ENCODE results near the gene GCC2. TPM values are rescaled to one million over a fixed set of nuclear protein-coding genes. Genes with fewer than 3 reads are reported as not detected.

GCC2 gene
- total and polyA plus RNA-seq, 2 experiments from 2014 or later: 43.4 to 172 TPM

DNA sequence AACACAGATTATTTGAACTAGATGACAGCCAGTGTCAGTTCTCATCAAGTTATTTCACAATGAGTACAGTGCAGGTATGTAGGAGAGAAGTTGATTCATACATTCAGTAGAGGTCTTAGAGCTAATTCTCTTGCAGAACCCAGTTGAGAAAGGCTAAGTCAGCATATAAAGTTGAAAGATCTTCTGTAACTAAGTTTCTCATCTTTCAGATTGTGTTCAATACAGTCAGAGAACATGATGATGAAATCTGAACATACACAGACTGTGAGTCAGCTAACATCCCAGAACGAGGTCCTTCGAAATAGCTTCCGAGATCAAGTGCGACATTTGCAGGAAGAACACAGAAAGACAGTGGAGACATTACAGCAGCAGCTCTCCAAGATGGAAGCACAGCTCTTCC lies 43.4 kb downstream of the GCC2 start:
- DNase-seq (ENCODE audit: low spot score): no peak
- Histone ChIP-seq H4K20me1 (replicated peaks; ENCODE audit: insufficient read depth) (no peaks in the 10 kb centered on the region; the same call in 1 of the 2 replicates), H3K79me2 (replicated peaks; ENCODE audit: insufficient read depth) (no peaks in the 10 kb centered on the region), H3K9me2 (ENCODE audit: insufficient read depth) (no peaks in the 10 kb centered on the region), H3K4me1 (ENCODE audit: insufficient read depth) (no peaks in the 10 kb centered on the region), H2AFZ (no peak overlapping the region), H3K4me2 (no peak overlapping the region), H3K27me3 (ENCODE audit: insufficient read depth) (no peaks in the 10 kb centered on the region), H3K36me3 (ENCODE audit: insufficient read depth) (peaks cover 20% of the 10 kb centered on the region), H3F3A (replicated peaks; ENCODE audit: low read depth) (no peaks in the 10 kb centered on the region), H3K4me3 (no peak overlapping the region), H3K27ac (ENCODE audit: low read depth) (no peak overlapping the region)
- Mint-ChIP-seq H3K36me3 (ENCODE audit: low read depth) (peaks cover 42% of the 10 kb centered on the region), H3K4me3 (no peak overlapping the region), H3K27ac (no peak overlapping the region), H3K4me1 (no peaks in the 10 kb centered on the region), H3K9me3 (no peaks in the 10 kb centered on the region), H3K27me3 (ENCODE audit: insufficient read depth, low read depth, poor library complexity) (no peaks in the 10 kb centered on the region)
- no peak for TF ChIP-seq EZH2 (IDR thresholded peaks at IDR 0.05; ENCODE audit: low read depth, unreplicated experiment)
- TF ChIP-seq POLR2AphosphoS5 (IDR thresholded peaks at IDR 0.05; ENCODE audit: low read depth): no peak
- TF ChIP-seq JUNB (IDR thresholded peaks at IDR 0.05; ENCODE audit: unreplicated experiment): no peak
- no peak for TF ChIP-seq ZNF462 (CRISPR knock-in tag; IDR thresholded peaks at IDR 0.05)
- TF ChIP-seq ZNF331 (CRISPR knock-in tag; IDR thresholded peaks at IDR 0.05; ENCODE audit: low read depth): no peak
- TF ChIP-seq REST (IDR thresholded peaks at IDR 0.05; ENCODE audit: unreplicated experiment): no peak
- no peak for TF ChIP-seq EZH2phosphoT487 (IDR thresholded peaks at IDR 0.05; ENCODE audit: unreplicated experiment)
- no peak for TF ChIP-seq CTCF (conservative IDR thresholded peaks at IDR 0.05; ENCODE audit: low read depth in 2 of 2)
- no peak for TF ChIP-seq NANOG (IDR thresholded peaks at IDR 0.05; ENCODE audit: borderline replicate concordance)
- TF ChIP-seq STAT1 (IDR thresholded peaks at IDR 0.05; ENCODE audit: unreplicated experiment): no peak
- TF ChIP-seq ZNF114 (CRISPR knock-in tag; IDR thresholded peaks at IDR 0.05): no peak
- TF ChIP-seq CREB1 (CRISPR knock-in tag; IDR thresholded peaks at IDR 0.05; ENCODE audit: low read depth): no peak
- no peak for TF ChIP-seq ETS1 (IDR thresholded peaks at IDR 0.05)
- no peak for ATAC-seq
